Lower lobe of right lung (tissue), 2 donors: Measurements from ENCODE around the gene CARNS1. TPM values are rescaled to one million over a fixed set of nuclear protein-coding genes. Genes with fewer than 3 reads are reported as not detected.

Experiments used
- ATAC-seq, 2 donors: fragments of 200-7000 bp; cut with Tn5 transposase; one replicate each; pipeline ENCODE4 v1.9.1; 2020 to 2022; ENCODE audit warnings: mild to moderate bottlenecking in 2 of 2, moderate library complexity in 2 of 2
- DNase-seq: peaks from one replicate; pipeline ENCODE4 v3.0.0-alpha.2; 2020
- H3K27ac ChIP-seq: fragments of 200-600 bp; one replicate; pipeline ENCODE4 v1.8.0; 2022
- H3K27me3 ChIP-seq: fragments of 200-600 bp; one replicate; pipeline ENCODE4 v1.8.0; 2022; ENCODE audit warnings: low read depth
- H3K36me3 ChIP-seq: fragments of 200-600 bp; one replicate; pipeline ENCODE4 v1.8.0; 2022; ENCODE audit warnings: mild to moderate bottlenecking
- H3K4me1 ChIP-seq: fragments of 200-600 bp; one replicate; pipeline ENCODE4 v1.8.0; 2022
- H3K4me3 ChIP-seq: fragments of 200-600 bp; one replicate; pipeline ENCODE4 v1.8.0; 2022; ENCODE audit warnings: mild to moderate bottlenecking
- H3K9me3 ChIP-seq: fragments of 200-600 bp; one replicate; pipeline ENCODE4 v1.8.0; 2022
- CTCF ChIP-seq: fragments of 200-600 bp; IDR thresholded peaks from one replicate; pipeline ENCODE4 v1.8.0; 2022; ENCODE audit warnings: antibody characterized with exemption, mild to moderate bottlenecking
- intact Hi-C: fragments of 100-400 bp; cut with DNase I; formaldehyde crosslinking; loops from one replicate; pipeline ENCODE4 v1.11.0; 2022
- total RNA-seq: library from RNA; stranded (reverse); fragmentation: NEBNext Ultra II Directional; extraction: Animal tissue kit (Norgen Biotek cat#: 25700); gene quantifications from one replicate; pipeline ENCODE4 v1.2.1, GENCODE V29; 2021
- donor health status: DM: no; HTN: yes; CAD: no; lungs with severe emphysema.

The CARNS1 gene
- total RNA-seq, 1 donor from 2014 or later = 0.71 TPM

DNA sequence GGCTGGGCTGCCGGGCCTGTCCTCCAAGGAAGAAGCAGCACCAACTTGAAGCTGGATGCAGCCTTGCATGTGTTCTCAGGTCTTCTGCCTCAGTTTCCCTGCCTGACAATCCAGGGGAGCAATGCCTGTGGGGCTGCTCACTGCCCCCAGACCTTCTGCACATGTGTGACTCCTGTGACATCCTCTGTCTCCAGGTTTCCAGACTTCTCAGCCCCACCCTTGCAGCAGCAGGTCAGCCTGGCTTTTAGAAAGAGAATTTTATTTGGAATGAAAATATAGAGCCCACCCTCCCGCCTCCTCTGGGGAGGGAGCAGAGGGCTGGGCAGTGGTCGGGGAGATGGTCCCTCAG is 22.3 kb downstream of the CARNS1 start:
- DNase-seq (no peak), ATAC-seq (no peak)
- TF ChIP-seq CTCF = no peak
- Histone ChIP-seq H3K27ac (peak overlapping the region; percentile 58), H3K9me3 (no peaks in the 10 kb centered on the region), H3K4me3 (peak overlapping the region; percentile 50), H3K27me3 (no peaks in the 10 kb centered on the region), H3K36me3 (peaks cover 85% of the 10 kb centered on the region), H3K4me1 (peaks cover 35% of the 10 kb centered on the region)
- intact Hi-C loops = no loop called here

GRCh38 chr11:67438158-67438902 is 22.9 kb downstream of the CARNS1 start:
- peaks cover 37% of the 10 kb centered on the region for H3K4me1 ChIP-seq
- no peaks in the 10 kb centered on the region for H3K9me3 ChIP-seq
- TF ChIP-seq CTCF = no peak
- intact Hi-C loops = no loop called here
- H3K27ac ChIP-seq = peak overlapping the region; percentile 18
- DNase-seq (no peak), ATAC-seq (peak in 1 of 2 donors; percentile 4)
- no peaks in the 10 kb centered on the region for H3K27me3 ChIP-seq
- H3K36me3 ChIP-seq = peaks cover 80% of the 10 kb centered on the region
- peak overlapping the region; percentile 50 for H3K4me3 ChIP-seq

DNA sequence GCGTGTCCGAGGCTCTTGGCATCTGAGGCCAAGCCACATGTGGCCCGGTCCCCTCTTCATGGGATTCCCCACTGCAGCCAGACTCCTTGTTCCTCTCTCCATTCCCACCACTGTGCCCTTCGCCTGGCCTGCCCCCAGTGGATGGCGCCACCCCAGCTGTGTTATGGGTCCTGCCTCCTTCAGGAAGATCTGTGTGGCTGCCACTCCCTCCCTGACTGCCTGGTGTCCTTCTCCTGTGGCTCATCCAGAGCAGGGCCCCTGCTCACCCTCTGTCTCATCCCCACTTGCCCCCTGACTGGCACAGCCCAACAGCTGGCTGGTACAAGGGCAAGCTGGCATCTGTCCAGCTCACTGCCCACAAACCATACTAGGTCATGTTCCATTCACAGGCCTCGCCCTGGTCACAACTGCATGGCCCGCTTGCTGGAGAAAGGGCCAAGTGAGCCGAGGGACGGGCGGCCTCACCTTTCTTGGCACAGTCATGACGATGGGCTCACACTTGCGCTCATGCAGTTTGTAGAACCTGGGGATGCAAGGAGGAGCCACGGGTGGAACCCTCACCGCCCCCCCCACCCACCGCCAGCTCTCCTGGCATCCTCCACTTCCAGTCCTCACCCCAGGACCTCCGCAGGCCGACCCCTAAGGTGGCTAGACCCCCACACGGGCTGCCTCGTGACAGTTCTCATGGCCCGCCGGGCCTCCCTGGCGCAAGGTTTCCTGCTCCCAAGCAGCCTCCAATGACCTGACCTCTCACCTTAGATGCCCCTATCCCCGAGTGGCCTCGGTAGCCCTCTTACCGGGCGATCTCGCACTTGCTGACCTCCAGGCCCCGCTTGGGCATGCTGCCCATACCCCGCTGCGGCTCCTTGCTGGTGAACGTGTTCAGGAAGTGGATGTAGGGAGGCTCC is 24.1 kb downstream of the CARNS1 start:
- DNase-seq (no peak), ATAC-seq (no peak)
- H3K4me3 ChIP-seq = no peak overlapping the region
- H3K27me3 ChIP-seq = no peaks in the 10 kb centered on the region
- no peaks in the 10 kb centered on the region for H3K9me3 ChIP-seq
- peaks cover 42% of the 10 kb centered on the region for H3K4me1 ChIP-seq
- H3K36me3 ChIP-seq = peaks cover 69% of the 10 kb centered on the region
- H3K27ac ChIP-seq = peak overlapping the region; percentile 53
- intact Hi-C loops = no loop called here
- TF ChIP-seq CTCF = no peak

DNA sequence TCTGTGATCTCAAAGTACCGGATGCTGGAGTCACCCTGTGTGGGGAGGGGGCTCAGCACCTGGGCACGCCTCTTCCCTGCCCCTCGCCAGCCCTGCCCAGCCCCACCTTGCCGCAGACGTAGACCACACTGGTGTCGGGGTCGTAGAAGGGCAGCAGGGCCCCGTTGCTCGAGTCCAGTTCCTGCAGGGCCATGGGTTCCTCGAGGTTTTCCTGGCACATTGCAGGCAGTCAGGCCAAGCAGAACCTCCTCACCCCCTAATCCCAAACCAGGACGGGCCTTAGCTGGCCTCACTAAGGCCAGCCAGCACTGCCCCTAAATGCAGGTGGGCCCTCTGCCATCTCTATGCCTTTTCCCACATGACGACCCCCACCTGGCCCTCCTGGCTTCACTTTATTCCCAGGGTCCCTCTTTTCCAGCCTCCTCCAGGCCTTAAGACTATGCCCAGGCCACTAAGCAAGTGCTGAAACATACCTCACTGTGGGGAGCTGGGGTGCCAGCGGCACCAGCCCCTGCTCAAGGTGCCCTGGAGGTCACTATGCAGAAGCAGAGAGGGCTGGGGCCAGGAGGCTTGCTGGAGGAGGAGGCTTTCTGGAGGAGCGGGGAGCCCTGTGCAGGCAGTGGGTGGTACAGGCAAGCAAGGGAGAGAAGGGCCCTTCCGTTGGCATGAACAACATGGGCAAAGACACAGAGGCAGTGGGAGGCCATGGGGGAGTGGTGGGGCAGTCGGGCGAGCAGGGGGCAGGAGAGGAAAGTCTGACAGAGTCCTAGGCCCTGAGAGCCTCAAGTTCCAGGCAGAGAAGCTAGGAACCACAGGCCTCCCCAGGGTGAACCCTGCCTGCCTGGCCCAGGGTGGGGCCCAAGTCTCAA is 25.0 kb downstream of the CARNS1 start:
- H3K27ac ChIP-seq = peak overlapping the region; percentile 53
- intact Hi-C loops = no loop called here
- H3K36me3 ChIP-seq = peaks cover 60% of the 10 kb centered on the region
- peaks cover 49% of the 10 kb centered on the region for H3K4me1 ChIP-seq
- no peak for ATAC-seq
- no peaks in the 10 kb centered on the region for H3K27me3 ChIP-seq
- no peak for TF ChIP-seq CTCF
- DNase-seq = no peak
- no peak overlapping the region for H3K4me3 ChIP-seq
- no peaks in the 10 kb centered on the region for H3K9me3 ChIP-seq

- peaks cover 53% of the 10 kb centered on the region for H3K36me3 ChIP-seq
- peaks cover 49% of the 10 kb centered on the region for H3K4me1 ChIP-seq
- H3K9me3 ChIP-seq = no peaks in the 10 kb centered on the region
- no peak for TF ChIP-seq CTCF
- no peak overlapping the region for H3K27ac ChIP-seq
- no peaks in the 10 kb centered on the region for H3K27me3 ChIP-seq
- DNase-seq = no peak
- H3K4me3 ChIP-seq = no peak overlapping the region
- intact Hi-C loops = no loop called here
- no peak for ATAC-seq
These were observed 25.7 kb downstream of the CARNS1 start for GRCh38 chr11:67441098-67441563.
